Prostate gland (tissue), 2 donors: Measurements from ENCODE around the gene TCF7L2.

Experiments
- POLR2A ChIP-seq: fragments of 450-650 bp; IDR thresholded peaks from one replicate; pipeline ENCODE4 v1.6.1; 2016; ENCODE audit warnings: antibody characterized with exemption, mild to moderate bottlenecking
- POLR2AphosphoS5 ChIP-seq: sonication (generic); formaldehyde crosslinking; IDR thresholded peaks from one replicate; pipeline ENCODE4 v1.6.1; 2017; ENCODE audit warnings: antibody characterized with exemption
- TF ChIP-seq, protein P1 (sequence below), 4 experiments: fragments of 200-600 bp in 2 of 4; fragments of 450-650 bp in 2 of 4; sonication (generic) in 2 of 4; IDR thresholded peaks; 1 replicate in 3 of 4; 2 replicates in 1 of 4; pipeline ENCODE4 v1.5.1; 2016 to 2019; ENCODE audit warnings: antibody characterized with exemption in 4 of 4, mild to moderate bottlenecking in 2 of 4, moderate library complexity in 2 of 4

DNA sequence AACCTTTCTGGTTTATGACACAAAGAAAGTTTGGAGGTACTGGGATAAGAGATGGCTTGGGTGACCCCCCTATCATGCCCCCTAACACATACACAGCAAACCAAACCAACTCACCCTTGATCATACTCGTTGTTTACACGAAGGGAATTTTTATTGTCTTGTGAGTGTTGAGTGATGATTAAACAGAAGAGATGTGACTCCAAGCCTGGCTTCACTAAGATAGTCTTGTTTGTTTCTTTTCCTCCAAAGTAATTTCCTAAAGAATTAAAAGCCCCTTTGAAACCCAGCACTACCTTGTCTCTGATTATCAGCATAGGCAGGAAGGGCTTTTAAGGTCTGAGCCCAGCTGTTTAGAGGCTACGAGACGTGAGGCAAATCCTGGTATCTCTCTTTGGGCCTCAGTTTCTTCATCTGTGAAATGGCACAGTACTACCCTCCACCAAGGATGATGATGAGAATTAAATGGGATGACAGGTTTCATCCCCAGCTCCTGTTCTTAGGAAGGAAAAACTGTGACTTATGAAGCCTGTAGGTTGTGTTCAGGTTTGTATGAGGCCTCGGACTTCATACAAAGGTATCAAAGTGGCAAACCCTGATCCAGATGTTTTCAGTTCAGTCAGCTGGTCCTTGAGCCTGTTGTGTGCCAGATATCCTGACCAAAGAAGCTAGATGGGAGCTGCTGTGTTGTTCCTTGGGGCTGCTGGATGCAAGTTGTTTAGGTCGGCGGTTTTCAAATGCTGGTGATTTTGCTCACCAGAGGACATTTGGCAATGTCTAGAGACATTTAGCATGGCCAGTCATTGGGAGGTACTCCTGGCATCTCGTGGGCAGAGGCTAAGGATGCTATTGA is 51.8 kb downstream of the TCF7L2 start:
- TF ChIP-seq, protein P1, sequence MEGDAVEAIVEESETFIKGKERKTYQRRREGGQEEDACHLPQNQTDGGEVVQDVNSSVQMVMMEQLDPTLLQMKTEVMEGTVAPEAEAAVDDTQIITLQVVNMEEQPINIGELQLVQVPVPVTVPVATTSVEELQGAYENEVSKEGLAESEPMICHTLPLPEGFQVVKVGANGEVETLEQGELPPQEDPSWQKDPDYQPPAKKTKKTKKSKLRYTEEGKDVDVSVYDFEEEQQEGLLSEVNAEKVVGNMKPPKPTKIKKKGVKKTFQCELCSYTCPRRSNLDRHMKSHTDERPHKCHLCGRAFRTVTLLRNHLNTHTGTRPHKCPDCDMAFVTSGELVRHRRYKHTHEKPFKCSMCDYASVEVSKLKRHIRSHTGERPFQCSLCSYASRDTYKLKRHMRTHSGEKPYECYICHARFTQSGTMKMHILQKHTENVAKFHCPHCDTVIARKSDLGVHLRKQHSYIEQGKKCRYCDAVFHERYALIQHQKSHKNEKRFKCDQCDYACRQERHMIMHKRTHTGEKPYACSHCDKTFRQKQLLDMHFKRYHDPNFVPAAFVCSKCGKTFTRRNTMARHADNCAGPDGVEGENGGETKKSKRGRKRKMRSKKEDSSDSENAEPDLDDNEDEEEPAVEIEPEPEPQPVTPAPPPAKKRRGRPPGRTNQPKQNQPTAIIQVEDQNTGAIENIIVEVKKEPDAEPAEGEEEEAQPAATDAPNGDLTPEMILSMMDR (IDR thresholded peaks at IDR 0.05), result no peak
- TF ChIP-seq POLR2A (no peak), POLR2AphosphoS5 (no peak)
